Measurements from ENCODE around the gene PIGC.

DNA sequence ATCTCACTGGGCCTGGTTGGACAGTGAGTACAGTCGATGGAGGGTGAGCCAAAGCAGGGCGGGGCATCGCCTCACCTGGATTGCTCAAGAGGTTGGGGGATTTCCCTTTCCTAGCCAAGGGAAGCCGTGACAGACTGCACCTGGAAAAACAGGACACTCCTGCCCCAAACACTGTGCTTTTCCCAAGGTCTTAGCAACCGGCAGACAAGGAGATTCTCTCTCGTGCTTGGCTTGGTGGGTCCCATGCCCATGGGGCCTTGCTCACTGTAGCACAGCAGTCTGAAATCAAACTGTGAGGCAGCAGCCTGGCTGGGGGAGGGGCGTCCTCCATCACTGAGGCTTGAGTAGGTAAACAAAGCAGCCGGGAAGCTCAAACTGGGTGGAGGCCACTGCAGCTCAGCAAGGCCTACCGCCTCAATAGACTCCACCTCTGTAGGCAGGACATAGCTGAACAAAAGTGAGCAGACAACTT is 12.1 kb downstream of the PIGC start:
- TF ChIP-seq EZH2 (IDR thresholded peaks at IDR 0.05; ENCODE audit: insufficient read depth, poor library complexity, severe bottlenecking), result no peak
- TF ChIP-seq EZH2phosphoT487 (IDR thresholded peaks at IDR 0.05; ENCODE audit: insufficient read depth, low read depth), result no peak
